Medulla oblongata (tissue), 1 donor: ENCODE data around the gene VWCE.

Experiments
- DNase-seq: peaks from one replicate; pipeline ENCODE4 v3.0.0-alpha.2; 2015; ENCODE audit errors: extremely low spot score

VWCE gene

DNA sequence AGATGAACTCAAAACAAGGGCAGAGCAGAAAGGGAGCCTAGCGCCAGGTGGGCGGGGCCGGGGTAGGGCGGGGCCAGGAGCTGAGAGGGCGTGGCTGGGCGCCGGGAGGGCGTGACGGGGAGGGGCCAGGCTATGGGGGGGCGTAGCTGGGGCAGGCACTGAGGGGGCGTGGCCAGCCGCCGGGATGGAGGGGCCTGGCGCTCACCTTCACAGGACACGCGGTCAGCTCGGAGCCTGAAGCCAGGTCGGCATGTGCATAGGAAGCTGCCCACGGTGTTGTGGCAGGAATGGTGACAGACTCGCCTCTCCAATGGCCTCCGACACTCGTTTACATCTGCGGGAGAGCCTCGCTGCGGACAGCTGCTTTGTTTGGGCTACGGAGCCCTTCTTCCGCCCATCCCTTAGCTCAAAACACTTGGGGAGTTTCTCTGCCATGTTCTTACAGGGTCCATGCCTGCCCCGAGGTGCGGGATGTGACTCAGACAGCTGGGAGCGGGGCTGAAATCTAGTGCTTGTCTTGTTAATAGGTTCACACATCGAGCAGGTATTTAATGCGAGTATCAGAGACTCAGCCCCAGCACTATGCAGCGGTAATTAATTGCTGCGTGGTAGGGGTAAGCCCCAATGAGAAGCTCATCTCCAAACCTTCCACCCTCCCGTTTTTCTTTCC is 13.4 kb downstream of the VWCE start:
- no peak for DNase-seq

DNA sequence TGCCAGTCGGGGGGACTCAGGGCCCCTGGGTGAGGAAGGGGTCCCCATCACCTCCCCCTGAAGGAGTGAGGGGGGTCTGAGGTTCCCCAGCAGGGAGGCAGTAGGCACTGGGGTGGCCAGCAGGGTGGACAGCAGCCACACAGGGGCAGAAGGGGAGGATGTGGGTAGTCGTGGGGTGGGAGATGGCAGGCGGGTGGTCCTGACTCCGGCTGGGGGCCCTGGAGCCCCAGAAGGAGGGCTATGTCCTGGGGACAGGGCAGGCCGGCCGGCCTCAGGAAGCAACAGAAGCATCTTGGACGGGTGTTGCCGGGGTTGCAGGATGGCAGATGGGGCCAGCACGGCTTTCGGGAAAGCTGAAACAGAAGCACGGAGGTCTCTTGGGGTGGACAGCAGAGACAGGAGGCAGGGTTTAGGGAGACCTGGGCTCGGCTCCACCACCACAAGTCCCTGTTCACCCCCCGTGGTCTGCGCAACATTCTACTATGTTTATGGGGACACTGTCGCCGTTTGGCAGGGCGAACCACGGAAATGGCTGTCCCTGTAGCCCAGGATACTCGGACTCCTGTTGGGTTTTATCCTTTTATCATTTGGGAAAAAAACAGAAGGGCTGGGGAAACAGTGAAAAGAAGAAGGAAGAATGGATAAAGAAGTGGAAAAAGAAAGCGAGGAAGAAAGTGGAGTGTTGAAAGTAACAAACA is 14.1 kb downstream of the VWCE start:
- no peak for DNase-seq

DNA sequence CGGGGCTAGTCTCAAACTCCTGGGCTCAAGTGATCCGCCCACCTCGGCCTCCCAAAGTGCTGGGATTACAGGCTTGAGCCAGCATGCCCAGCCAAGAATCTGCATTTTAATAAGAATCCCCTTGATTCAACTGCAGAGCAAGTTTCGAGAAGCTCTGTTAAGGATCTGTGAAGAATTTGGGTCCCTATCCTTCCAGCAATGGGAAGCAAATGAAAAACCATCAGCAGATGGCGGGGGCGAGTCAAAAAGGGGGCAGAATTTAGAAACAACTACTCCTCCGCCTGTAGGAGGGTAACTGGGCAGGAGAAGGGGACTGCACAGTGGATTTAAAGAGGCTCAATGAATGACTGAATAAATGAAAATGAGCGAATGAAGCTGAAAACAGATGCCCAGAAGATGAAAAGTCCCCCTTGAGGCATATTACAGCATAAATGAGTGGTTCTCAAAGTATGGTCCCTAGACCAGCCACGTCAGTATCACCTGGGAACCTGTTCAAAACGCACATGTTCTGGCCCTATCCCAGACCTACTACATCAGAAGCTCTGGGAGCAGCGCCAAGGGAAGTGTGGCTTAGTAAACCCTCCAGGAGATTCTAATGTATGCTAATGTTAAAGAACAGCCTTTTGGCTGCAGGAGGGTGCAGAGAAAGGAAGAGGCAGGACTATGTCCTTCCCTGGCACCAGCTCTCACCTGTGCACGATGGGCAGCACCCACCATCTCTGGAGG is 15.0 kb downstream of the VWCE start:
- no peak for DNase-seq

DNA sequence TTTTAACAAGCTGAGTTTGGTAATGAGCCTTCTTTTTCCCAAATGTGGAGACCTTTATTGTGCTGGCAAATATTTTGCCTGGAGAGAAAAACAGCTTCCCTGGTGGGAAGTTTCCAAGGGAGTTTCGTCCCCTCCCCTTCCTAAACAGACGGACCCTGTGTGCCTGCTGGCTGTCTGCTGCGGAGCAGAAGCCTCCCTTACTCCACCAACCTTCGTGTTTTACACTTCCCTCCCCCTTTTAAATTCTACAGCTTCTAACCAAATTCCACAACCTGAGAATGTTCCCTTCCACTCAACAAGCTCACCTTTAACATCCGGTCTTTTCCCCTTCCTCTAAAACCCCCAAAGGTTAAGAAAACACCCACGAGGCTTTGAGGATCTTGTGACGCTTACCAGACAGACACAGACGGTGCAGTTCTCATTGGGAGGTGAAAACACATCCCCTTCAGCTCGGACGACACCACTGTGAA is 17.1 kb downstream of the VWCE start:
- no peak for DNase-seq

DNA sequence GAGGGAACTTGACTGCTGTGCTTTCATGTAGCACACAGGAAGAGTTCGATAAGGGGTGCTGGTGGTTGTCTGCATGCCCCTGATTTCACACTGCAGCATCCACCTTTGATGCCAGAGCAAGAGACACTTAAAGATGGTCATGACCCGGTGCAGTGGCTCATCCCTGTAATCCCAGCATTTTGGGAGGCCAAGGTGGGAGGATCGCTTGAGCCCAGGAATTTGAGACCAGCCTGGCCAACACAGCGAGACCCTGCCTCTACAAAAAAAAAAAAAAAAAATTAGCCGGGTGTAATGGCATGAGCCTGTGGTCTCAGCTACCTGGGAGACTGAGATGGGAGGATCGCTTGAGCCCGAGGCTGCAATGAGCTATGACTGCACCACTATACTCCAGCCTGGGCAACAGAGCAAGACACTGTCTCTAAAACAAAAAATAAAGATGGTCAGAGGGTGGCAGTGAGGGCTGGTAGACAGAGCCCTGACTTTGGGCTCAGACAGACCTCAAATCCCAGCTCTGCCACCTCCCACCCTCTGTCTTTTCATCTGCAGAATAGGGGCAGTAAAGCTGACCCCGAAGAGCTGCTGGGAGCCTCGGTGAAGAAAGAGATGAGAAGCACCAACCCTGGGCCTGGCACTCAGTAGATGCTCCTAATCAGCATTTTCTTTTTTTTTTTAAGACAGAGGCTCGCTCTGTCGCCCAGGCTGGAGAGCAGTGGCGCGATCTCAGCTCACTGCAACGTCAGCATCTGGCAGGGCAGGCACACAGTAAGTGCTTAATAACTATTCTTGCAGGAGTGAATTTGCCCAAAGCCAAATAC is 17.7 kb downstream of the VWCE start:
- peak; percentile 17 for DNase-seq

DNA sequence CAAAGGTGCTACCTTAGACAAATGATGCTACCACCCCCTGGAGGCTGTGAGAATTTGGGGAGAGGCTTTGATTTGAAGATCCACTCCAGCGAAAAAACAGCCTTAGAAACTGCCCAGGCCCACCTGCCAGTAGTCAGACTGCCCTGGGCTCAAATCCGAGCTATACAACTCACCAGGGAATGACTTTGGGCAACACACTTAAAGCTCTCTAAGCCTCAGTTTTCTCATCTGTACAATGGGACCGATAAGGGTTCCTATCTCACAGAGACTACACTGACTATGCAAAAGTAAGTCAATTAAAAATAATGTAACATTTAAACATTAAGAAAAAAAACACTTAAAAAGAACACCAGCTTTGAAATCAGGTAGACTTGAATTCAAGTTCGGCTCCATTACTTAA is 19.9 kb downstream of the VWCE start:
- DNase-seq = no peak

DNA sequence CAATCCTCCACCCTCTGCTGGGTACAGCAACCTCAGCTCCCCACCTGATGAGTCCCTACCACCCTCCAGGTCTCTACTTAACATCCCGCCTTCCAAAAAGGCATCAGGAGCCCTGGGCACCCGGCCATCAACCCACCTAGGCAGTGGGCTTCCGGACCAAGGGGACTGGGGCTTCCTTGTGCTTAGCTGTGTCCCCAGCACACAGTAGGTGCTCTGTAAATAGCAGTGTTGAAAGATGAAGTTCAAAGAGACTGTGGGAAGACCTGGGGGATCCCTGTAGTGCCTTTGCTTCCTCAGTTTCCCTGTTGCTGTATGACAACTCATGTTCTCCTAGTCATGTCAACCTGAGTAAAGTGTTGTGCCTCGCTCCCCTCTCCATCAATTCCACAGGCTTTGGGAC is 21.0 kb downstream of the VWCE start:
- DNase-seq = no peak

DNA sequence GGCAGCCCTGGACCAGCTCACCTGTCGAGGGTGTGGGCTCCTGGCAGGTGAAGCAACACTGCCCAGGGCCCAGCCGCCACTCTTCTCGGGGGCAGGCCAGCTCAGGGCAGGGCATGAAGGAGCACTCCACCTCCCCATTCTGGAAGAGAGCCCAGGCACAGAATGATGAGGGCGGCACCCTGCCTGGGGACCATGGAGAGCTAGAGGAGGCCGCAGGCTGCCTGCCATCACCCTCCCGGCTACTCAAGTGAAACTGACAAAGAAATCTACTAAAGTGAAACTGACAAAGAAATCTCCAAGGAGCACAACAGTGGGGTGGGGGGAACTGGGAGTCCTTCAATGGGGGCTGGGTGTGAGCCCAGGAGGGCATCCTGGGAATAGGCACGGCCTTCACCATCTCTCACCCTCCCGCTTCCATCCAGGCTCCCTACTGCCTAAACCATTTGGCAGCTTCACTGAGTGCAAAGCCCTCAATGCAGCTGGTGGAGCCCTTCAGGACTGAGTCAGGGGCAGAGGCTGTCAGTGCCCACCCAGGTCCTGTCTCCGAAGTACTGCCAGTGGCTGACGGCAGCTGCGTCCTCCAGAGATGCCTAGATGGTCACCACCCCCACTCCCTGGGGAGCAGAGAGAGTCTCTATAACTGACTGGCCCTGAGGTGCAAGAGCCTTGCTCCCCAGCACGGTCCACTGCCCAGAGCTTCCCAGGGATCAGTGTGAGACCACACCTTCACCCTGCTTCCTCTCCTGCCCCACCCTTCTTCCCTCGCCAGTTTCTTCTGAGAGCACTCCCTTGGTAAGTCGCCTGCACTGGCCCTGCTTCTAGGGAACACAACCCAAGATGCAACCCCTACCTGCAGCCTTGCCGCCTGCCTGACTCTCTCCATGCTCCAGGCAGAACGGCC is 21.7 kb downstream of the VWCE start:
- DNase-seq = peak; percentile 71

DNA sequence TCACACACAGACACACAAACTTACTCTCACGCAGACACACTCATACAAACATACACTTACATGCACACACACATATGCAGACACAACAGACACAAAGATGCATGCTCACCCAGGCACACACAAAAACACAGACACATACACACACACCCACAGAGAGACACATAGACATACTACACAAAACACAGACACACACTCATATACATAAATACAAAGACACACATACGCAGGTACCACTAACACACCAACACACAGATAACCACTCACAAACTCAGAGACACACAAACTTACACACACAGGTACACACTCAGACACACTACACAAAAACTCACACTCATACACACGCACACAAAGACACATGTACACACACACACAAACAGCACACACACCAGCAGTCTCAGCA is 22.4 kb downstream of the VWCE start:
- DNase-seq = no peak

DNA sequence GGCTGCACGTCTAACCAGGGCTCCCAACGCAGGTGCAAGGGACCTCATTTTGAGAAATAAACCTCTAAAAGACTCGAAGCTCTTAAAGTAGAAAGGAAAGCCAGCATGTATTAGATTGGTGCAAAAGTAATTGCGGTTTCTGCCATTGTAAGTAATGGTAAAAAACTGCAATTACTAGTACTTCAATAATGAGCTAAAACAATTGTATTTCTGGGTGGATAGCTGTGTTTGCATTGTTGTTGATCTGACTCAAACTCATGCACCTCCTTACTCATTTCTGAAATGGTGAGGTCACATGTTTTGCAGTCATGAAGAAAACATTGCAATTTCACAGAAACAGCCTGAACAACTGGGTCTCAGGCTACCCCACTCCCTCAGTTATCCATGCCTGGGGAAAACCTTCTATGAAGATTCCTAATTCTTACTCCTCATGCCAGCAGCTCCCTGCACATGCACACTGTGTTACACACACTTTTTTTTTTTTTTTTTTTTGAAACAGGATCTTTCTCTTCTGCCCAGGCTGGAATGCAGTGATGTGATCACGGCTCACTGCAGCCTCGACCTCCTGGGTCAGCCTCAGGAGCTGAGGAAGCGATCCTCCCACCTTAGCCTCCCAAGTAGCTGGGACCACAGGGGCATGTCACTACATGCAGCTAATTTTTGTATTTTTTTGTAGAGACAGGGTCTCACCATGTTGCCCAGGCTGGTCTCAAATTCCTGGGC is 24.6 kb downstream of the VWCE start:
- no peak for DNase-seq

DNA sequence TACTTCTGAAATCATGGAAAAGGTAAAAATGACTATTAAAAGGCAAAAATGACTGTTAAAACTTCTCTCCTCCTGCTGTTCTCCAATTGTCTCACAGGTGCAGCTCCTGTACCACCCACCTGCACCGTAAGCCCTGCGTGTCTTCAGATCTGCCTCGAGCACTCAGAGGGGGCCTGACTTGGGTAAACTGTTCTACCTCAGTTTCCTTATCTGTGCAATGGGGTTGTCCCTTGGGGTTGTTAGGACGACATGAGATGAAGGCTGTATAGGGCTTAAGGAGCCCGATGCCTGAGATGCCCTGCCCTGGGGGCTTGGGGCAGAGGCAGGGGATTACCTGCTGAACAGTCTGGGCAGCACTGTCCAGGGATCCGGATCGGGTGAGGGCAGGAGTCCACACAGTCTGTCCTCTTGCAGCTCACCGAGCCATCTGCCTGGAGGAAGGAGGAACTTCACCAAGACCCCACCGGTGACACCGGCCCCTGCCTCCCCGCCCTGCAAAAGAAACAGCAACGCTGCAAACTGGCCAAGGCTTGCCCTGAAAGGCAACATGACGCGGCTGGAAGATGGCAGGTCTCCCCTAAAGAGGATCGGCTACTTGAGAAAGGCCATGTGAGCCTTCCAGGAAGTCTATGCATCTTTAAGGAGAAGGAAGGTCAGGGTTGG is 26.4 kb downstream of the VWCE start:
- DNase-seq = no peak

DNA sequence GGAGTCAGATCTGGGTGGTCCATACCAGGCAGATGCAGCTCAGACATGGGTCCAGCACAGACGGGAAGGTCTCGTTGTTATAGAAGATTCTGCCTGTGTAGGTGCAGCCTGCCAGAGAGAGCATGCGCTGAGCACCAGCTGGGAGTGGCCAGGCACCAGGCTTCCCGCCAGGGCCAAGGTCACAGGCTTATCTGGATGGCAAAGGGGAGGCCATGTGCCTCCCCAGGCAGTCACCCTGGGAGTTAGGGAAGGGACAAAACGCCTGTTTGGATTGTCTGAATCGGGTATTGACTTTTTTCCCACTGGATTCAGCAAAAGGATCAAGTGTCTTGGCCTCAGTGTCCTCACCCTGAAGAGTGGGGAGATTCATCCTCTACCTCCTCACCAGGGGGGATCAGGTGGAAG is 27.7 kb downstream of the VWCE start:
- no peak for DNase-seq

DNA sequence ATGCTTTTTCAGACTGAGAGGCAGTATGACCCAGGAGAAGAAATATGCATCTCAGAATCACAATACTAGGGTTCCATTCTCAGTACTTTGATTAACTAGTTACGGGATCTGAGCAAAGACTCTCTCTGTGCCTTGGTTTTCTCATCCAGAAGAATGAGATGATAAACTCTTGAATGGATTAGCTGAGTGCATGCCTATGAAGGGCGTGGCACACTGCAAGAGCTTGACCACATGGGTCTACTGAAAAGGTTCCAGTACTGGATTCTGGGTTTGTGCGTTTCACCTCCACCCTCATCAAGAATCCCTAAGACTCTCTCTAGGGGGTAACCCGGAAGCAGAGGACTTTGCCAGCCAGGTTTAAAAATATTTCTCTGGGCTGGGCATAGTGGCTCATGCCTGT is 28.5 kb downstream of the VWCE start:
- DNase-seq = no peak

DNA sequence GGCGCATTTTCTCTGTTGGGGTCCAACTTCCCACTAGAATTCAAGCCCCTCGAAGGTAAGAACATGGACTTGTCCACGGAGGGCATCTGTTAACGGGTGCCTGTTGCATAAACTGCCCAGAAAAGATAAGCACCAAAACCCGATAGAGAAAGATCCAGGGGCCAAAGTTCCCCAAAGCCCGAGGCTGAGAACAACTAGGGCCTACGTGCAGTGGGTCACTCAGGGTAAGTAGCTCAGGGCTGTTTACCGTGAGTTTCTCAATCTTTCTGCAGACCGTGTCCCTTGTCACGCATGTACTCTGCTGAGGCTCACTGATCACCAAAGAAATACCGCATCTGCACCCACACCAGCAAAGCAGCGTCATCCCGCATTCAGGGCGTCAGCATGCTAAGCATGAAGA is 29.8 kb downstream of the VWCE start:
- no peak for DNase-seq

DNA sequence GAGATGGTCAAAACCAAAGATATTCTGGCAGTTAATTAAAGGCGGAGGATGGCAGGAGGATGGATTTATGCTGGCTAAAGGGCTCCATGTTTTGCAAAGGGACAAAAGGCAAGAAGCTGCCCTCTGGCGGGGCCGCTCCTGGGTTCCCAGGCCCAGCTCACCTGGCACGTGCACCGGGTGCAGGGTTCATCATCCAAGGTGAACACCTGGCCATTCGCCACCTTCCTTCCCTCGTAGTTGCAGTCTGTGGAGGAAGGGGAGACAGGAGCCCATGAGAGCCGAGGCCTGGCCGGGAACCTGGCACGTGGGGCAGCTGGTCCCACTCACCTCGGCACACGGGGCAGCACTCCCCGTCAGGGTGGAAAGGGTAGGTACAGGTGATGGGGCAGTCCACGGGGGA is 30.3 kb downstream of the VWCE start:
- DNase-seq = no peak

DNA sequence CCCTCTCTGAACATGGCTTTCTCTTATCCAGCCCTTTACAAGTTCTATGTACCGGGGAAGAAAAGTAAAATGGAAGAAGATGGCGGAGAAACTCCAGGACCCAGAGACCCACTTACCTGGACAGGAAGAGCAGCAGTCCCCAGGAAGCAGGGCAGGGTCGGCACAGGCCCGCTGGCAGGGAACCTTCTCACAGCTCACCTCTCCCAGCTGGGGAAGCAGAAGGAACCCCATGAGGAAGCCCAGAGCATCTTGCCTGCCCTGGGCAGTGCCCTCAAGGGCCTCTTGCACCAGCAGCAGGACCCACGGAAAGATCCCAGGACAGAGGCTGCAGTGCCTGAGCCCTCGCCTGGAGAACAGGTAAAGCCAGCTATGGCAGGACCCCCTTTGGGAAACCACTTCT is 30.7 kb downstream of the VWCE start:
- DNase-seq = no peak

DNA sequence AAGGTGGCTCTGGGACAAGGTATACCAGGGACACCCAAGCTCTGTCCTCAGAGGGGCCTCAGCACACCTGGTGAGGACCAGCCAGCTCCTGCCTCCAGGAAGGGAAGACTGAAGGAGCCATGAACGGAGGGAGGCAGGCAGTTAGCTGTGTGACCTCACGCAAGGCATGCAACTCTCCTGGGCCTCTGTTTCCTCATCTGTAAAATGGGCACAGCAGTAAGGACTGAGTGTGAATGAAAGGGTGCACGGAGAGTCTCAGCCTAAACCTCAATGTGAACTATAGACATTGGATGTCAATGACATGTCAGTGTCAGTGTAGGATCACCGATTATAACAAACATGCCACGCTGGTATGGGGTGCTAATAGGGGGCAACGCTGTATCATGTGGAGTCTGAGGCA is 35.8 kb downstream of the VWCE start:
- no peak for DNase-seq

DNA sequence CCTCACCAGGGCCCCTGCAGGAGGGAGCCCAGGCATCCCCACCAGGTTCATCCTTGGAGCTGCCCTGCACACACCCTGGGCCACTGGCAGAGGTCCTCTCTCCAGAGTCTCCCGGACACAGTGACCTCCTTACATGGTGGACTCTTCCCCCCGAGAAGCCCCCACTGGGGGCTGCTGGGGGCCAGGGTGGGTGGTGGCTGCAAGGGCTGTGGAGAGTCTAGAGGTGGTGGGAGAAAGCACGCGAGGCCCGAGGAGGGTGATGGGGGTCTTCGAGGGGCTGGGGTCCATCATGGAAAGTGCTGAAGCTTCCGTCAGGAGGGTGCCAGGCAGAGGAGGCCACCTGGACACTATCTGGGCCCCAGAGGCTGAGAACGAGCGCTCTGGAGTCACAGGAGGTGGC is 36.6 kb downstream of the VWCE start:
- no peak for DNase-seq

DNA sequence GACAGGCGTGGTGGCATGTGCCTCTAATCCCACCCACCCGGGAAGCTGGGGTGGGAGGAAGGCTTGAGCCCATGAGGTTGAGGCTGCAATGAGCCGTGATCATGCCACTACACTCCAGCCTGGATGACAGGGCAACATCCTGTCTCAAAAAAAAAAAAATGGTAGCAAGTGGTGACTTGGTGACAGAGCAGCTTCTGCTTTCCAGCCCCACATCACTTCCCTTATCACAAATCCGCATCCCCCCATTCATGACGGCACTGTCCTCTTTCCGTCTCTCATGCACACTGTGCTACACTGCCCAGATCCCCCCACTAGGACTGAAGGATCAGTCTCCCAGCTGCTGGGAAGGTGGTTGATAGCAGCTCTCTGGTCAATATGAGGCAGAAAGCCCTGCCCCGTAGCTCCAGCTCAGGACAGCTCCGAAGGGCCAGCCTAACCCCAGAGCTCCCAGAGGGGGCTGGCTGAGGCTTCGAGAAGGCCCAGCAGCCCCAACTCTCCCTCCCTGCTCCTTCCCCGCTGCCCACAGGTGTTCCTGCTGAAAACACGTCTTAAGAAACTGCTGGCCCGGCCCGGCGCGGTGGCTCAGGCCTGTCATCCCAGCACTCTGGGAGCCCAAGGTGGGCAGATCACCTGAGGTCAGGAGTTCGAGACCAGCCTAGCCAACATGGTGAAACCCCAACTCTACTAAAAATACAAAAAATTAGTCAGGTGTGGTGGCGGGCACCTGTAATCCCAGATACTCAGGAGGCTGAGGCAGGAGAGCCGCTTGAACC is 38.2 kb downstream of the VWCE start:
- DNase-seq = no peak
